ENCODE measurements around the gene RNF225. TPM values are rescaled to one million over a fixed set of nuclear protein-coding genes. Genes with fewer than 3 reads are reported as not detected.
A peak's percentile ranks its signal among the peaks of the same experiment; 100 is the strongest.

RNF225 gene
- total and polyA plus RNA-seq, 2 of the 13 experiments (the other 11 are each of a cell fraction or from before 2014, with no cell fraction given): not detected

GRCh38 chr19:58408152-58409009 lies 12.9 kb downstream of the RNF225 start, which contains the start of gene ZNF584 (continued):
- TF ChIP-seq REPIN1 (CRISPR knock-in tag; IDR thresholded peaks at IDR 0.05; ENCODE audit: borderline replicate concordance, low read depth): peak; percentile 54; the same call in 1 of the 2 replicates
- TF ChIP-seq ZNF33B (CRISPR knock-in tag; IDR thresholded peaks at IDR 0.05): no peak; the same call in 1 of the 2 replicates
- no peak for TF ChIP-seq CSRNP2 (CRISPR knock-in tag; conservative IDR thresholded peaks at IDR 0.05; ENCODE audit: low read depth)
- TF ChIP-seq ZKSCAN8 (CRISPR knock-in tag; IDR thresholded peaks at IDR 0.05; ENCODE audit: borderline replicate concordance): no peak
- TF ChIP-seq TOE1 (CRISPR knock-in tag; IDR thresholded peaks at IDR 0.05): no peak
- TF ChIP-seq PAX8 (CRISPR knock-in tag; IDR thresholded peaks at IDR 0.05; ENCODE audit: borderline replicate concordance): no peak
- no peak; the same call in 1 of the 2 replicates for TF ChIP-seq NFAT5 (CRISPR knock-in tag; IDR thresholded peaks at IDR 0.05)
- peak; percentile 65; the same call in 1 of the 2 replicates for TF ChIP-seq MXD4 (CRISPR knock-in tag; IDR thresholded peaks at IDR 0.05)
- TF ChIP-seq ZNF251 (CRISPR knock-in tag; IDR thresholded peaks at IDR 0.05): no peak
- no peak for TF ChIP-seq ZNF292 (CRISPR knock-in tag; IDR thresholded peaks at IDR 0.05; ENCODE audit: borderline replicate concordance, low read depth)
- TF ChIP-seq ZNF609 (CRISPR knock-in tag; IDR thresholded peaks at IDR 0.05; ENCODE audit: borderline replicate concordance): peak; percentile 26; the same call in 1 of the 2 replicates
- no peak for TF ChIP-seq SNAI1 (CRISPR knock-in tag; IDR thresholded peaks at IDR 0.05; ENCODE audit: borderline replicate concordance)
- no peak for TF ChIP-seq ZNF562 (CRISPR knock-in tag; IDR thresholded peaks at IDR 0.05; ENCODE audit: borderline replicate concordance)
